ENCODE measurements around the gene IDH3B. TPM values are rescaled to one million over a fixed set of nuclear protein-coding genes. Genes with fewer than 3 reads are reported as not detected.

The IDH3B gene
- total RNA-seq, 1 experiment from 2014 or later = 261 TPM

DNA sequence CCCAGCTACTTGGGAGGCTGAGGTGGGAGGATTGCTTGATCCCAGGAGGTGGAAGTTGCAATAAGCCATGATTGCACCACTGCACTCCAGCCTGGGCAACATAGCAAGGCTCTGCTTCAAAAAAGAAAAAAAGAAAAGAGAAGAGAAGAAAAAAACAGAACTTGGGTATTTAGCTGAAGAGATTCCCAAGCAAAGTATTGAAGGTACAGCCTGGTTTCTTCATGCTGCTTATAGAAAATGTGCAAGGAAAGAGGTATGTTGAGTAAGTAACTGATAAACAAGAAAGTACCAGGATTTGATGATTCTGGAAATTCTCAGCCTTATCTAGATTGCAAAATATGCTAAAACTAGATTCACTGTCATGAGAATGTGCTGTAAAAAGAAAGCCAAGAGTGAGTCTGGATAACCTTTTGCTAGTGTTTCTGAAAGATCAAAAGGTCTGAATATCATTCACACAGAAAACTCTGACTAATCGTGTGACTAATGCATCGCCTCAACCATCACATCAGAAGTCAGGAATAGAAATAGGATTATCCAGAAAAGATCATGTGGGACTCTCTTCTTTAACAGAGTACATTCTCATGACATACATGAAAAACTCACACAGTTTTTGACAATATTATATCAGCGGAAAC is 43.9 kb downstream of the IDH3B start:
- H3K4me2 ChIP-seq (ENCODE audit: low read length) = no peak overlapping the region
- no peaks in the 10 kb centered on the region for H3K4me1 ChIP-seq (ENCODE audit: insufficient read depth, low read length)
- BruUV-seq (replicated peaks) = no TSS peak
- peak; percentile 48 for DNase-seq
- H3K36me3 ChIP-seq (ENCODE audit: low read depth, low read length) = no peaks in the 10 kb centered on the region
- intact Hi-C loops (cut with micrococcal nuclease) = no loop called here
- H3K27ac ChIP-seq (ENCODE audit: low read length) = no peak overlapping the region
- peaks cover 30% of the 10 kb centered on the region for H3K27me3 ChIP-seq (ENCODE audit: low read length)
- H2AFZ ChIP-seq (ENCODE audit: low read length) = no peak overlapping the region
- POLR2A ChIA-PET (ENCODE audit: unreplicated experiment) = no interaction called here
- H3K4me3 ChIP-seq (ENCODE audit: low read length) = no peak overlapping the region
- H3K79me2 ChIP-seq (ENCODE audit: low read length) = no peaks in the 10 kb centered on the region
- ATAC-seq = no peak
- H3K9me3 ChIP-seq (ENCODE audit: low read length) = no peaks in the 10 kb centered on the region; the same call in 1 of the 2 replicates
- peaks cover 5% of the 10 kb centered on the region; the same call in 1 of the 2 replicates for H3K9me2 ChIP-seq (replicated peaks; ENCODE audit: low read length)
- no peak for TF ChIP-seq EZH2 (IDR thresholded peaks at IDR 0.05; ENCODE audit: low read length, unreplicated experiment)
- no peak for TF ChIP-seq EZH2phosphoT487 (IDR thresholded peaks at IDR 0.05; ENCODE audit: borderline replicate concordance, low read length)
- TF ChIP-seq, protein P1, sequence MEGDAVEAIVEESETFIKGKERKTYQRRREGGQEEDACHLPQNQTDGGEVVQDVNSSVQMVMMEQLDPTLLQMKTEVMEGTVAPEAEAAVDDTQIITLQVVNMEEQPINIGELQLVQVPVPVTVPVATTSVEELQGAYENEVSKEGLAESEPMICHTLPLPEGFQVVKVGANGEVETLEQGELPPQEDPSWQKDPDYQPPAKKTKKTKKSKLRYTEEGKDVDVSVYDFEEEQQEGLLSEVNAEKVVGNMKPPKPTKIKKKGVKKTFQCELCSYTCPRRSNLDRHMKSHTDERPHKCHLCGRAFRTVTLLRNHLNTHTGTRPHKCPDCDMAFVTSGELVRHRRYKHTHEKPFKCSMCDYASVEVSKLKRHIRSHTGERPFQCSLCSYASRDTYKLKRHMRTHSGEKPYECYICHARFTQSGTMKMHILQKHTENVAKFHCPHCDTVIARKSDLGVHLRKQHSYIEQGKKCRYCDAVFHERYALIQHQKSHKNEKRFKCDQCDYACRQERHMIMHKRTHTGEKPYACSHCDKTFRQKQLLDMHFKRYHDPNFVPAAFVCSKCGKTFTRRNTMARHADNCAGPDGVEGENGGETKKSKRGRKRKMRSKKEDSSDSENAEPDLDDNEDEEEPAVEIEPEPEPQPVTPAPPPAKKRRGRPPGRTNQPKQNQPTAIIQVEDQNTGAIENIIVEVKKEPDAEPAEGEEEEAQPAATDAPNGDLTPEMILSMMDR (conservative IDR thresholded peaks at IDR 0.05; ENCODE audit: low read depth, low read length) = no peak
- H4K20me1 ChIP-seq (ENCODE audit: low read length) = no peaks in the 10 kb centered on the region
- no peak overlapping the region for H3K9ac ChIP-seq (ENCODE audit: low read length)
- CTCF ChIA-PET = no interaction called here
- H3F3A ChIP-seq (ENCODE audit: low read length, unreplicated experiment) = no peaks in the 10 kb centered on the region

DNA sequence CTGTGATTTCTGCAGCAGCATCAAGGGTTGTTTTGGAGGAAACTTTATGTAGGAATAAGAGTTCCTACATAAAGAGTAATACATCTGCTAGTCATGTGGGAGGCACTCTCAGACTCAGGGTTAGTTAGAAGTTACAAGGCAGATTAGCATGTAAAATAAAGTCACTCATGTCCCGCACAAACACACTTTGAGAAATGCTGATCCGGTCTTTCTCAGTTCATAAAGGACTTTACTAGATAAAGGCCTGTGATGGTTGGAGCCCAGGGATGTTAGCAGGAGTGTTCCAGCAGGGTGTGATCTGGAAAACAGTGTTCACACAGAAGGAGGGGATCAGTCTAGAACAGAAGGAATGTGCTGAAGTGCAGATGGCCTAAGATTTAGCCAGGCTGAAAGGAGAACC is 44.7 kb downstream of the IDH3B start:
- Histone ChIP-seq H3K79me2 (ENCODE audit: low read length) (no peaks in the 10 kb centered on the region), H3K36me3 (ENCODE audit: low read depth, low read length) (no peaks in the 10 kb centered on the region), H3K4me1 (ENCODE audit: insufficient read depth, low read length) (no peaks in the 10 kb centered on the region), H3K27me3 (ENCODE audit: low read length) (peaks cover 32% of the 10 kb centered on the region), H3K4me2 (ENCODE audit: low read length) (no peak overlapping the region), H3K27ac (ENCODE audit: low read length) (no peak overlapping the region), H3K9me2 (replicated peaks; ENCODE audit: low read length) (peaks cover 5% of the 10 kb centered on the region; the same call in 1 of the 2 replicates), H3F3A (ENCODE audit: low read length, unreplicated experiment) (no peaks in the 10 kb centered on the region), H3K4me3 (ENCODE audit: low read length) (no peak overlapping the region), H3K9me3 (ENCODE audit: low read length) (no peaks in the 10 kb centered on the region; the same call in 1 of the 2 replicates), H4K20me1 (ENCODE audit: low read length) (no peaks in the 10 kb centered on the region), H2AFZ (ENCODE audit: low read length) (no peak overlapping the region), H3K9ac (ENCODE audit: low read length) (no peak overlapping the region)
- TF ChIP-seq EZH2phosphoT487 (IDR thresholded peaks at IDR 0.05; ENCODE audit: borderline replicate concordance, low read length) = no peak
- no peak for TF ChIP-seq EZH2 (IDR thresholded peaks at IDR 0.05; ENCODE audit: low read length, unreplicated experiment)
- TF ChIP-seq, protein P1 (conservative IDR thresholded peaks at IDR 0.05; ENCODE audit: low read depth, low read length) = no peak
- intact Hi-C loops (cut with micrococcal nuclease) = no loop called here
- no TSS peak for BruUV-seq (replicated peaks)
- POLR2A ChIA-PET (ENCODE audit: unreplicated experiment) = no interaction called here
- no peak for DNase-seq
- ATAC-seq = no peak
- CTCF ChIA-PET = no interaction called here

DNA sequence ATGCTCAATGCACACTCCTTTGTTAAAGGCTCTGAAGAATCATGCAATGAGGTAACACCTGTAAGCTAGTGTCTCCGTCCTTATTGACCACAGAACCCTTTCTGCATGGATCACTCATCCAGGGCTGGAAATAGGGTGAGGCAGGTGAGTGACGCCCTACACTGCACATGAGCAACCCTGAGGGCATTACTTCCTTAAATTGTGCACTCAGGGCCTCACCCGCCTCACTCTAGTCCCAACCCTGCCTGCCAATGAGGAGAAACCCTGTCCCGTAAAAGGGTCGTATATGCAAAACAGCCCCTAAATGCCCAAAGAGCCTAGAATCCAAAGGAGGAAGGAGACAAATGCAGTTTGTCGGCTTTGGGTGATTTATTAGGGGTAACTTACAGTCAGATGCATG is 45.2 kb downstream of the IDH3B start:
- intact Hi-C loops (cut with micrococcal nuclease) = no loop called here
- H3F3A ChIP-seq (ENCODE audit: low read length, unreplicated experiment) = no peaks in the 10 kb centered on the region
- H2AFZ ChIP-seq (ENCODE audit: low read length) = no peak overlapping the region
- H3K27me3 ChIP-seq (ENCODE audit: low read length) = peaks cover 35% of the 10 kb centered on the region
- H3K36me3 ChIP-seq (ENCODE audit: low read depth, low read length) = no peaks in the 10 kb centered on the region
- no peak overlapping the region for H3K4me2 ChIP-seq (ENCODE audit: low read length)
- H3K4me1 ChIP-seq (ENCODE audit: insufficient read depth, low read length) = no peaks in the 10 kb centered on the region
- H4K20me1 ChIP-seq (ENCODE audit: low read length) = no peaks in the 10 kb centered on the region
- ChIA-PET CTCF (no interaction called here), POLR2A (ENCODE audit: unreplicated experiment) (no interaction called here)
- DNase-seq (no peak), ATAC-seq (no peak)
- H3K27ac ChIP-seq (ENCODE audit: low read length) = no peak overlapping the region
- H3K4me3 ChIP-seq (ENCODE audit: low read length) = no peak overlapping the region
- peaks cover 5% of the 10 kb centered on the region; the same call in 1 of the 2 replicates for H3K9me2 ChIP-seq (replicated peaks; ENCODE audit: low read length)
- H3K9me3 ChIP-seq (ENCODE audit: low read length) = no peaks in the 10 kb centered on the region; the same call in 1 of the 2 replicates
- TF ChIP-seq, protein P1 (conservative IDR thresholded peaks at IDR 0.05; ENCODE audit: low read depth, low read length) = no peak
- TF ChIP-seq EZH2phosphoT487 (IDR thresholded peaks at IDR 0.05; ENCODE audit: borderline replicate concordance, low read length) (no peak), EZH2 (IDR thresholded peaks at IDR 0.05; ENCODE audit: low read length, unreplicated experiment) (no peak)
- H3K9ac ChIP-seq (ENCODE audit: low read length) = no peak overlapping the region
- no TSS peak for BruUV-seq (replicated peaks)
- no peaks in the 10 kb centered on the region for H3K79me2 ChIP-seq (ENCODE audit: low read length)

Measured in PC-3 (cell line).